22Rv1 (cell line): Measurements from ENCODE around the gene SOX12.

Source experiments
- CTCF ChIP-seq: fragments of 450-650 bp; IDR thresholded peaks from 2 replicates; pipeline ENCODE4 v1.5.1; 2017; ENCODE audit warnings: mild to moderate bottlenecking
- ZFX ChIP-seq: fragments of 450-650 bp; IDR thresholded peaks from 2 replicates; pipeline ENCODE4 v1.6.1; 2017; ENCODE audit warnings: antibody characterized with exemption, borderline replicate concordance

DNA sequence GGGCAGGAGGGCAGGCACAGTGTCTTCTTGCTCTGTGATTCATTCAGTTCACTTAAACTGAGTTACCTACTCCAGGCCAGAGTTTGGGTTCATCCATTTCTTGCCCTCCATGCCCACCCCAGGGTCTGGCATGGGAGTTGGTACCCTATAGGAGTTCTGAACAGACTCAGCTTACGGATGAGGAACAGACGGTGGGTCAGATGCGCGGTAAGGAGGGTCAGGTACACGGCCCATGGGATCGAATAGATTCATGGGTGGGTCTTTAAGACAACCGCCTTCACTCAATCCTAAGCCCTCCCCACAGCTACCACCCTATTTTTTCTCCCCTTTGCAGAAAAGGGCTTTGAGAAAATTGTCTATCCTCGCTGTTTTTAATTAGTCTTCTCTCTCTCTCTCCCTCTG, 42.1 kb downstream of the SOX12 start:
- TF ChIP-seq CTCF, result no peak
- TF ChIP-seq ZFX, result no peak
